ENCODE data around the gene PDGFD.
"Not testable (repeated sequence)": the region's sequence is repeated elsewhere in the genome, so short reads cannot be mapped to it uniquely, and the experiment has no call there.

PDGFD gene

DNA sequence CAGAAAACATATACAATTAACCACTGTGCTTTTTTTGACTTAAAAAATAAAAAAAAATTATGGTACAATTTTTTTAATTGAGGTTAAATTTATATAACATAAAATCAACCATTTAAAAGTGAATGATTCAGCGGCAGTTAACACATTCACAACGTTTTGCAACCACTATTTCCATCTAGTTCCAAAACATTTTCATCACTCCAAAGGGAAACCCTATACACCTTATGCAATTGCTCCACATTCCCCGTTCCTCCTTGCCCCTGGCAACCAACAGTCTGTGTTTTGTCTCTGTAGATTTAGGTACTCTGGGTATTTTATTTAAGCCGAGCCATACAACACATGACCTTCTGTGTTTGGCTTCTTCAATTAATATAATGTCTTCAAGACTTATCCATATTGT, 112.2 kb downstream of the PDGFD start:
- no peak for DNase-seq

DNA sequence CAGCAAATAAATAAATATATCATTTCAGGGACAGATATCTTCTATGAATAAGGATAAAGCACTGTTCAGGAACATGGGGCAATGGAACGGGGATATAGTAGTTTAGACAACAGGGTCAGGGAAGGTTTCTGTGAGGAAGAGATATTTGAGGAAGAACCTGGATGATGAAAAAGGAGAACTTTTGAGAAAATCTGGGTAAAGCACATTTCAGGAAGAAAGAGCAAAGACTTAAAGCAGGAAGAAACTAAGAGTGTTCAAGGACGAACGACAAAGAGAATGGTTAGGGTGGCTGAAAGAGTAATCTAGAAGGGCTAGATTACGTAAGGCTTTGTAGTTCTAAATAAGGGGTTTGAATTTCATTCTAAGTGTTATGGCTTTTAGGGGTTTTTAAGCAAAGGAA, 114.8 kb downstream of the PDGFD start:
- no peak for DNase-seq

- DNase-seq: not testable (repeated sequence)
Measured at GRCh38 chr11:104046858-104047257, 117.1 kb downstream of the PDGFD start.

- DNase-seq: no peak
Measured at GRCh38 chr11:104046331-104046730, 117.6 kb downstream of the PDGFD start.

DNA sequence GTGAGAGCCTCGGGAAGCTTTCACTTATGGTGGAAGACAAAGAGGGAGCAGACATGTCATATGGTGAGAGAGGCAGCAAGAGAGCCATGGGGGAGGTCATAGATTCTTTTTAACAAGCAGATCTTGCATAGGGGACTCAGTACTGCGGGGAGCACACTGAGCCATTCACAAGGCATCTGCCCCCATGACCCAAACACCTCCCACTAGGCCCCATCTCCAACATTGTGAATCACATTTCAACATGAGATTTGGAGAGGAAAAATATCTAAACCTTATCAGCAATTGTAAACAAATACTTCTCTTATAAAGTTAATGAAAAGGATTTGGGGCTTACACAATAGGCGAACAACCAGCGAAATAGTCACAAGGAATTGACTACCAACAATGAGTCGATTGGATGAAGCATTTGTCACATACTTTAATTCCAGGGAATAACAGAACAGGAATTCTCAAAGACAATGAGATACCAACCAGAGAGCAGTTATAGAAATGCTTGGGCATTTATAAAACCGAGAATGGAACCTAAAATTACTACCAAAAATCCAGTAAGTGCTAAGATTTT, 120.2 kb downstream of the PDGFD start:
- DNase-seq: no peak

GRCh38 chr11:104043142-104043541, 120.8 kb downstream of the PDGFD start:
- DNase-seq: no peak

DNA sequence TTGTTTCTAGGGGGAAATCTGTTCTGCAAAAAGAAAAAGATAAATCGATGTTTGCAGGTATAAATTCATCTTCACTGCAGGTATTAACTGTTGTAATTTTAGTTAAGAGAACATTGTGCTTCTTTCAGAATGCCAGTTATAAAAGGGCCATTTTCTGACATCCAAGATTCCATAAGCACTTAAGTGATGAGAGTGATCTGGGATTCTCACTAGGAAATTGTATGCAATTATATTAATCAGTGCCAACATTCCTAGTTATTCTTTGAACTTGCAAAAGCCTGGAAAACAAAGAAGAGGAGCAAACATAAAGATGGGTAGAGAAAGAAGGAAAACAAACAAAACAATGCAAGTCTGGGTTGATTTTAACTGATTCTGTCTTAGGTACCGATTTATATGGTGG, 122.2 kb downstream of the PDGFD start:
- no peak for DNase-seq

GRCh38 chr11:104036995-104037394, 127.0 kb downstream of the PDGFD start:
- no peak for DNase-seq

DNA sequence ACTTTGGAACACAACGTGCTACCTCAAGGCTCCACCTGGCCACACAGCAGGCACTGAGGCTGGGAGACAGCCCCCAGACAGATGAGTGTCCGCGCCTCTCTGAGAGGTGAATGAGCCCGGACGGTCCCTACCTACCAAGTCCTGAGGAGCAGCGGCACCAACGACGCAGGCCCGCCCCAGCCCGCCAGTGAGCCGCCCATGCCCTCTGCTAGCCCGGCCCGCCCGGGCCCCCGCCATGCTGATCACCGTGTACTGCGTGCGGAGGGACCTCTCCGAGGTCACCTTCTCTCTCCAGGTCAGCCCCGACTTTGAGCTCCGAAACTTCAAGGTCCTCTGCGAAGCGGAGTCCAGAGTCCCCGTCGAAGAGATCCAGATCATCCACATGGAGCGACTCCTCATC, 127.4 kb downstream of the PDGFD start, which contains the start of gene DDI1:
DDI1 (plus strand) TSS at position 53 of the 400 bp plus-strand sequence; CDS start at position 236, 183 bp downstream.
- DNase-seq: no peak

DNA sequence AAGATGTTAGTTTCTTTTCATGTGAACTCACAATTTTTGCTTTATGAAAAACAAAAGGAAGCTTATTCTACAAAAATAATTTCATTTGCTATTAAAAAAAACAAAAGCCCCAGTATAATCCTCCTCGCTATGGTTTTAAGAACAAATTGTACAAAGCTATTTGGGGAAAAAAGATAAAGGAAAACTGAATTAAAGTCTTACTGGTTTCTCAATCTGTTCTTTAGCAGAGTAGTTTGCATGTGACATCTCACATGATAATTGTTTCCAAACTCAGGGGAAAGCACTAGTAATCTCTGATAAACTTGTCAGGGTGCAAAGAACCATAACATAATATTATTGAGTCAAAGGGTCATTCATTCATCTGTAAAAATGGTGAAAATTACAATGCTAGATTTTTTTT, 130.4 kb downstream of the PDGFD start:
- no peak for DNase-seq

- no peak for DNase-seq
Measured at GRCh38 chr11:104033134-104033533, 130.8 kb downstream of the PDGFD start.

- DNase-seq: no peak
Measured at GRCh38 chr11:104028476-104029263, 135.3 kb downstream of the PDGFD start.

DNA sequence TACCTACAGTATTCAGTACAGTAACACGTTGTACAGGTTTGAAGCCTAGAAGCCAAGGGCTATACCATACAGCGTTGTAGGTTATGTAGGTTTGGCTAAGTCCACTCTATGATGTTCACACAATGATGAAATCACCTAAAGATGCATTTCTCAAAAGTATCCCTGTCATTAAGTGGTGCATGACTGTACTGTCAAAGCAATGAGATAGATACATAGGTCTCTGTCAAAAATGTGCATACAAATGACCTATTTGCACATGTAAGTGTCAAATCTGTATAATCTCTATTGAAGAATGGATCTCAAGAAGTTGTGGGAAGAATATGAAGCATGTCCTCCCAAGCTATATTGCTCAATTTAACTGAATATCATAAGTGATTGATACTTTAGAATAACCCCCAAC, 139.4 kb downstream of the PDGFD start:
- no peak for DNase-seq

- DNase-seq: no peak
Measured at GRCh38 chr11:104015649-104016415, 148.1 kb downstream of the PDGFD start.

DNA sequence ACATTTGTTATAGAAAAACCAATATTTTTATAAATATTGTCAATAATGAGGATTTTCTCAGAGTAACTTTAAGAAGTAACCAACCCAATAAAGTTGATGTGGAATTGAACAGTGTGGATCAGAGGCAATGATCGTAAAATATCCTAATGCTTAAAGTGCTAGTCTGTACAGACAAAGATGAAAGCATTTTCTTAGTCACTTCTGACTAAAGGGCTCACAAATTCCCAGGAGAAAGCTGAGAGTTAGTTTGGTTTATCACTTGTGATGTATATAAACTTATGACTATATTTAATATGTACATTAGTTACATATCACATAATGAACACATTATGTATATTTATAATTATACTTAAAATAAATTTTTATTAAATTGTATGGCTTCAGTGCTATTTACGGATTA, 152.9 kb downstream of the PDGFD start:
- DNase-seq: no peak

GRCh38 chr11:104009744-104010143, 154.2 kb downstream of the PDGFD start:
- no peak for DNase-seq

DNA sequence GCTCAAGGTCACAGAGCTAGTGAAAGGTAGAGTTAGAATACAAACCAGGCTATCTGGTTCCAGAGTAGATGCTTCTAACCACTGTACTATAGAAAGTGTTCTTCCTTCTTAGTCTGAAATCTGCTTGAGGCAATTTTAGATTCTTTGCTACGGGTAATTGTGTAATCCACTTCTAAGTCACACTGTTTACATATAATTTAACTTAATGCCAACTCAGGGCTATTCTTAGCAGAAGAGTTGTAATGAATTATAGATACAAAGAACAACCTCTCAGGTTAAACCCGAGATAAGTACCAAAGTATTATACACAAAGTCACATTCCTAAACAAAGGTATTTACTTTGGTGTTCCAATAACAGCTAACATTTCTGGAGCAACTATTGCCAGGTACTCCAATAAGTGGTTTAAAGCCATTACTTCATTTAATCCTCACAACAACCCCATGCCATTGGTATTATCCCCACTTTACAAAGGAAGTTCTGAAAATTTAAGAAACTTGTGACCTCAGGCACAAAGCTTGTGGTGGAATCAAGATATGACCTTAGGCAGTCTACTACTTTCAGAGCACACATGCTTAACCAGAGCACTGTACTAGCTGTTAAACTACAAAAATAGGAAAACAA, 158.6 kb downstream of the PDGFD start:
- no peak for DNase-seq

DNA sequence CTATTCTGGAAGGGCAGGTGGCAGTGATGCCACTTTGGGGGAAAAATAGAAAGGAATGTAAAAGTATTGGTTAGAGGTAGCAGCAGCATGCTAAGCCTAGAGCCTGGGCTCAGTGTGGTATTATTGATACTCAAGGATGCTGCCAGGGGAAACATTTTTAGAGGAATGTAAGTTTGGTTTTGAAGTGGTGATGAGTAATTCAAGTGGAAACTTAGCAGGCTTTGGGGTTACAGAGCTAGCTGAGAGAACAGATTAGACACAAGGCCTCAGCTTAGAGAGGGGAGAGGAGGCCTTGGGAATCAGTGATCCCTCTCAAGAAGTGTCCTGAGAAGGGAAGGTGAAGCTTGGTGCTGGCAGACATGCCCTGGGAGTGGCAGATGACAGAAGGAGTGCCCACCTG, 160.5 kb downstream of the PDGFD start:
- DNase-seq: no peak

DNA sequence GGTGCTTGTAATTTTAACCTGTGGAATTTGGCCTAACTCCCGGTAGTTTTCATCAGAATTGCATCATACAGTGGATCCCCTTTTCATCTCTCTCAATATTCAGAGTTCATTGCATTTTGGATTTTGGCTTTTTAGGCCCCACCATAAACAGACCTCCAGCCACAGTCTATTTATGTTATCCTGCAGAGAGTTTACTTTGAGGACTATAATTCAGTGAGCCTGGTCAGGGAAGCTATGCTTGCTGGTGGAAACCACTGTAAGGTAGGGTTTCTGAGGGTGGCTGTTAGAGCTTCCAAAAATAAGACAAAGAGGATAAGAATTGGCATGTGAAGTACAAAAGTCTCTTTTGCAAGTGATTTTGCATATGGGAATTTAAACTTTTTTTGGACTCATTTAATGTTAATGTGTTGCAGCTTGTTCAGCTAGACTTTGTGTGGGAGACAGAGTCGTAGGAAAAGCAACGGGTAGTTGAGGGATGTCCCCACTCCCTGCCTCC, 162.3 kb downstream of the PDGFD start:
- no peak for DNase-seq

DNA sequence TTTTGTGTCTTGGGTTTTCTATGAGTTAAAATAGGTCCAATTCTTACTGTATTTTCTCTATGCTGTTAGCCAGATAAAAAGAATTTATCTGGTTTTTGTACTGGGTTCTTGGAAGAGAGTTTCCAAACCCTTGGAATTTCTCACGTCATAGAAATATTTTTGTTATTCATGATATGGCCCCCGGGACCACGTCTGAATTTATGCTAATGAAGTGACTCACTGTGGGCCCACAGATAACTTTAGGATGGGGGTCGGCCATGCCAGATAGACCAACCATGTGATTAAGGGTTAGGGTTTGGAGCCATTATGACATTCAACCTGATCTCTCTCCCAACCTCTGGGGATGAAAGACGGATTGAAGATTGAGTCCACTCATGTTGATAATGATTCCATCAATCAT, 163.1 kb downstream of the PDGFD start:
- no peak for DNase-seq

DNA sequence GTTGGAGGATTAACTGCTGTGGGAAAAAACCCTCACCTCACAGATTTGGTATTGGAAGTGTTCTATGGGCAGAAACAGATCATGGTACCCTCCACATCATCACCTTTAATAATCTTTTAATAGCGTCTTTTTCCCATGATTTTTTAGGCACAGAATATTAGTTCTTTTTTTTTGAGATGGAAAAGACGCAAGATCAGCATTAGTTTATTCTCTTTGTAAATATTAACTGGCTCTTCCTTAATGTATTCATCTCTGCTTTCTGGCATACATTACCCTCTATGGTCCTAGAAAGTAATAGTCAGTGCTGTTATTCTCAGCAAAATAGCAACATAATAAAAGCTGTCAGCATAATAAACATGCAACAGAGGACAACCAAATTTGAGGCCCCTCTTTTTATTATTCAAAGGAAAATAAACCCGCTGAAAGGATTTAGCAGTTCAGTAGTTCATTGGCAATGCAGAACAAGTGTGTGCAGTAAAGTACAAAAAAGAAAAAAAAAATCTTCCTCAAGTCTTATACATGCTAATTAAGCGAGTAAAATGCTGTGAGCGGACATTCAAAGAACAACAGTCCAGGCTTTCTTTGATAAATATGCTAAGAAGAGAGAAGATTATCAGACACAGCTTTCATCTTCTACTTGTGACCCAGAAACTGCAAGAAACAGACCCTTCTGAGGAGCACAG, 165.0 kb downstream of the PDGFD start:
- no peak for DNase-seq

GRCh38 chr11:103997082-103997481, 166.9 kb downstream of the PDGFD start:
- DNase-seq: no peak

DNA sequence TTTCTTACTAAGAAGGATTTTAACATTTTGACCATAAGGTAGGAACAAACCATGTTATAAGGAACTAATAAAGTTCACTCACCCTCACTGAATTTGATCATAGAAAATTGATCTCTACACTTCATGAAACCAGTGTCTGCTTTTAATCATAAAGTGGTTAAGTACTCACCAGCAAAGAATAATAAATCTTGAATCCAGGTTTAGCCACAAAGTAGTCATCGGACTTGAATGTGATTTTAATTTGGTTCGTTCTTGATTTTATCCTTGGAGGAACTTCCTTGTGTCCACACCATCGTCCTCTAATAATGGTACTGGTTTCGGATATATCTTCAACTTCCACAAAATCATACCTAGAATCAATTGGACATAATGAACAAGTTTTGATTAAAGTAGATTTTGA, 168.1 kb downstream of the PDGFD start:
- DNase-seq: no peak

Measured in activated CD4-positive, alpha-beta T cell treated with anti-CD3 and anti-CD28 coated beads, Interleukin-2, amount 50 U/mL, for 16 hours (primary cell).